Inflammatory macrophage treated with lipopolysaccharide for 1 hour (primary cell): Measurements from ENCODE around the gene SQSTM1.
"Not testable (repeated sequence)": the region's sequence is repeated elsewhere in the genome, so short reads cannot be mapped to it uniquely, and the experiment has no call there.

Source experiments
- DNase-seq, 2 donors: peaks; one replicate each; pipeline ENCODE4 v3.0.0-alpha.2; 2020 to 2022

Gene SQSTM1

DNA sequence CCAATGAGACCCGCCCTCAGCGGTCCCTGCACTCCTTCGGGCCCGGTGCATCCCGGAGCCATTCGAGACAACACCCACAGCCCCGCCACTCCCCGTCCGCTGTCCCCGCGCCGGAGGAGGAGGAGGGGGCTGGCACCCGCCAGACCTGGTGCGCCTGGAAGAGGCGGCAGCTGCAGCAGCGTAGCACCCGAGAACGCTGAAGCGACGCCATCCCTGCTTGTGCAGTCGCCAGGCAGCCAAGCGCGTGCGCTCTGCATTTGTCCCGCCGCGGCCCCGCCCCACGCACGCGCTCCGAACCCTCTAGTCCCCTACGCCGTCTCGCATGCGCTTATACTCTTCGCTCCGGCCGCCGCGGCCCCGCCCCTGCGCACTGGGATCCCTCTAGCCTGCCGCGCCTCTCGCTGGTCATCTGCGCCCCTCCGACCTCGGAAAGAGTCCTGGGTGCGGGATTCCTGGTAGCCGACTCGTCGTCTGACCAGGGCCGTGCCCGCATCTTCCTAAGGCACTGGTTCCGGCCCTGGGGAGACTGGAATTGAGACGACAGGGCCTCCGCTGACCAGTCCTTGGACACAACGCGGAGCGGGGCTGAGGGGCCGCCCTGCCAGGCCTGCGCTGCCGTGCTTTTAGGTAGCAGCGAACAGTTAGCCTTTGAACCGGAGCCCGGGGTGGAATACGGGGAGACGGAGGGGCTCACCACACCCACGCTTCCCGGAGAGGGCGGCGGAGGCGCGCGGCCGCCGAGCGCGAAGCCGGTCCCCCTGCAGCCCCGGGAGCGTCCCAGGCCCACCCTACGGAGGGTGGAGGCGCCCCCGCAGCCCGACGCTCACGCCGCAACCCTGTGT, 38.1 kb downstream of the SQSTM1 start, which contains the start of gene MRNIP:
TSS of gene MRNIP (minus strand) at position 232 of the 842 bp plus-strand sequence. CDS start at position 211, 21 bp downstream.
- DNase-seq, result peak; percentile 89 to 94

DNA sequence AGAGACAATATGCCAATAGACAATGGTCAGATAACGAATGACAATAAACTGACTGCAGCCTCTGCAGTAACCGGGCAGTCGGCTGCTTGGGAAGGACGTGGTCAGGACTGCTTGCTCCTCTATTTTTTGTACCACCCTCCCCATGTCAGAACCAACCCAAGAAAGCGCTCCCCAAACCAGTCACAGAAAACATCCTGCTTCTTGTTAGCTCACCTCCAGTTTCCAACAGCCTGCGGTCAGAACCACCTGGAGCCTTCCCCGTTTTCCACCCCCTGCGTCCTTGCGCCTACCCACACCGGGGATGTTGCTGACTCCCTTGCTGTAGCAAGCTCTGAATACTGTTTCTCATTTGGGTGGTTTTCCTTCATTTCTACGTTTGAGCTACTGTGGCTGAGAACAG, 39.6 kb downstream of the SQSTM1 start:
- DNase-seq, result no peak

DNA sequence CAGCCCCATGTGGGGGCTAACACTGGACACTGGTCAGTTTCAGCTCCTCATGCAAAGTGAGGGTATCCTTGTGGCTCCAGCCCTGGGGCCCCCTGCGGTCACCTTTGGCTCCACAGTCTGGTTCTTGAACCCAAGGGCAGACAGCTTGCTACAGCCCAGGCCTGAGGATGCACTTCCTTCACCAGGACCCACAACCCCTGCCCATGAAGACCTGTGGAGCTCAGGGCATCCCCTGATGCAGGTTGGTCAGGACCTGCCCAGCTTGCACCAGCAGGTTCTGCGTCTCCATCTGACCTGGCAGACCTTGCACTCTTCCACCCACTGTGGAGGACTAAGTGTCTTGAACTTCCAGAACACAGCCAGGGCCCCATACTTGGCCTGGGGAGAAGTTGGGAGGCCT, 41.6 kb downstream of the SQSTM1 start:
- no peak for DNase-seq

DNA sequence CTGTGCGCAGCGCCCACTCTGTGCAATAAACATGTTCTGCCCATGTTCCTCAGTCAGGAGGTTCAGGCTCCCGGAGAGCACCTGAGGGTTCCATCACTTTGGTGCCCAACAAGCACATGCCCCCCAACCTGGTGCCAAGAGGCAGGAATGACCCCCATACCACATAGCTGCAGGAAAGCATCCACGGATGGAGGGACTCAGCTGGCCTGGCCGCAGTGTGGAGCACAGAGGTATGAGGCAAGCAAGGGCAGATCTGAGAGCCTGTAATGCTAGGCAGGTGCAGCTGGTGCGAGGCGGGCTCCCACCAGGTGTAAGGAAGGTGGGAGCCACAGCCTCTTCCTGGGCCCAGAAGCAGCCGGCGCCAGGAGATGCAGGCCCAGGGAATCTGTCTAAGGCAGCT, 42.2 kb downstream of the SQSTM1 start:
- no peak for DNase-seq

DNA sequence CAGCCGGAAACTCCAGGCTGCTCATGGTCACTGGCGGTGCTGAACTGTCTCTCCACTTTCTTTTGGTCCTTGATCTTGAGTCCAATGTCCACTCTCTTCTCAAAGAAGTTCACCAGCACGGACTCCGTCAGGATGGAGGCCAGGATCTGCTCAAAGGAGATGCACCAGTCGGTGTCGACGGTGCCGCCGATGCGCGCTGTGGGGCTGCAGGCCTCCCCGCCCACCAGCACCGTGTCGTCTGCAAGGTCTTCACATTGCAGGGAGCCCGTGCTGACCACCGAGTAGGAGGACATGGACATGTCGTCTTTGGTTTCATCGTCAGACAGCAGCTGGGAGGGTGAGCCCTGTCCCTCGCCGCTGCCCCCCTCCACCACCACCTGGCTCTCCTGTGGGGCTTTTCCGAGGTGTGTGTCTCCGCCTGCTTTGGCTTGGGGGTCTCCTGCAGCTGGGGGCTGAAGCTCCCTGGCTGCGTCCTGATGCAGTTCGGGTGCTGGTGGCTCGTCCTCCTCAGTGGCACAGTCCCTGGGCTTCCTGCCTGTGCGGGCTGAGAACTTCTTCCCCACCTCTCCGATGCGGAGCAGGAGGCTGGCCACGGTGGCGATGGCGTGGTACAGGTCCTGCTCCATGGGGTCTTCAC, 42.9 kb downstream of the SQSTM1 start:
- DNase-seq, result no peak

DNA sequence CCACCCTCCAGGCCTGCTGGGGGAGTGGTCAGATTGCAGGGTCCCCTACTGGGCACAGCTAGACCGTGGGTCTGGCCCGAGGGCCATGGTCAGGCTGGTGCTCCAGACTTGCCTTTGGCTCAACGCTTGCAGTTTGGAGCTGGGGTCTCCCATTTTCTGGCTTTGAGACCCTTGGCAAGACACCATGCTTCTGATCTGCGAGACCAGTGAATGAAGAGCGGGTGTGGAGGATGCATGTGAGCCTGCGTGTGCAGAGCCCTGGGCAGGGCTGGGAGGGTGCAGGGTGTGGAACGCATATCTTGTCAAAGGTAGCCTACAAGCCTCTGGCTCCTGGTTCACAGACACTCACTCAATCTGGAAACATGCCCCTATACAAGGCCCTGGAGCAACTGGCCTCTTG, 44.0 kb downstream of the SQSTM1 start:
- DNase-seq, result no peak

DNA sequence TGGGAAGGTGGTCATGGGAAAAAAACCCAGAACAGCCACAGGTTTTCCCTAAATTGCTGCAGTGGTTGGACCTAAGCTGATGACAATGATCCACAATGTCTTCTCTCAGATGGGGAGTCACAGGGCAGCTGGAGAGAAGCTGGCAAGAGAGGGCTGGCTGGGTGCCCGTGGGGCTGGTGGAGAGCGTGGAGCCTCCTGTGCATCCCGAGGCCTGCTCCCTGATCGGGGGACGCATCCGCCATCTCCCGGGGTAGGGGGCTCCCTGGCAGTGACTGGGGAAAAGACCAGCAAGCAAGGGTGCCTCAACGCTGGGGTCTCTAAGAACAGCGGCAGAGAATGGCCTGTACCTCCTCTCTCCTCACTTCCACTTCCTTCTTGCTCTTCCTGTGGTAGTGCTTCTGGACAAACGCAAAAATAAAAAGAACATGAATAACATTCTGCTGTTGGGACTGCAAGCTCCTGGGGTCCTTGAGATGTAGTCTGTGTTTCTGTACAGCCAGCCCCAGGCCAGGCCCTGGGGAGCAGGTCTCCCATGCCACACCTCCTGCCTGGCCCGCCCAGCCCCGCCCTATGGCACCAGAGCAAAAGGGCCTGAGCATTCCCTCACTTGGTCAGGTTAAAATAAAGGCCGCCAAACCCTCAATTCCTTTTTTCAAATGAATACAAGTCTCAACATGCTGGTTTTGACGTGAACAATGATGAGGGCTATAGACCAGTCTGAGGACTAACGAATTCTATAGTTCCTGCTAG, 45.0 kb downstream of the SQSTM1 start:
- DNase-seq, result no peak

DNA sequence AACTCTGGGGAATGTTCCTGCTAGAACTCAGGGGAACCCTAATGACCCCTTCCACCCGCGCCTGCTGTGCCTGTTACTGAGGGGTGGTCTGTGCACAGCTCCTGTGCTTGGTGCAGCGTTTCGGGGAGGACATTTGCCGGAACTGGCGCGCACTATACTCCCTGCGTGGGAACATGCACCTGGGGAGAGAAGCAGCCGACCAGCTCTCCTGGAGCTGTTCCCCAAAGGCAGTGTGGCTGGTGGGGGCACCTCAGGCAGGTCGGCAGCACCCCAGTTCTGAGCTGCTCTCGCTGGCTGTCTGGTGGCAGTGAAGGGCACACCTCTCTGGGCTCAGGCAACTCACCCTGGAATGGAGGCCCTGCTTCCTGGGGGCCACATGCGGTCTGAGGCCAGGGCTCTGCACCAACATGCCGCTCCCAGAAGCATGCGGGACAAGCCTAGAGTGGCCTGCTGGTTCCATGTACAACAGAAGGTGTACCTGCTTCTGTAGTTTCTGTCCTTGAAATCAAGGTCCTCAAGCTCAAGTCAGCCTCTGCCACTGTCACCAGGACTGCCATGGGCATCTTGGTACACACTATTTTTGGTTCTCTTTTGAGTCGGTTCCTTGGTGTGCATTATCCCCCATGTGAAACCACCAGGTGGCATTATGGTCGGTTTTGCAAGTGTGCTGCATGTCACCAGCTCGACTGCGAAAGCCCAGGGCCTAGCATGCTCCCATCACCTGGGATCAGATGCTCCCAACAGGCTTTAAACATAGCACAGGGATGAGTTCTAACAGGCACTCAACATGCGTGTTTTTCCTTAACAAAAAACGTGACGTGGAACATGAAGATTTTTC, 45.8 kb downstream of the SQSTM1 start:
- no peak for DNase-seq

DNA sequence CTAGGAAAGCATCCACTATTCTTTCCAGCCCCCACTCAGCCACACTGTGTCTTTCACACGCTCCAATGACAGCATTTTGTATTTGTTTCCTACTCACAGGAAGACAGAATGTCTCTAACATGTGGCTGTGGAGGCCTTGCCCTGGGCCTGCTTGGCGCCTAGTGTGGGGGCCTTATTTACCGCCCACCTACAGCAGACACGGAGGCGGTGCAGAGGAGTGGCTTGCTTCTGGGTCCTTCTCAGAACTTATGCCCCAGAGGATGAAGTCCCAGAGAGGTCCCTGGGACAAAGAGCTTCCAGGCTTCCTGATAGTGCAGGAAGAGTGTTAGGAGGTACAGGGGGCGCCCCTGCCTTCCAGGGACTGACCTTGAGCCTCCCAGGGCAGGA, 46.4 kb downstream of the SQSTM1 start:
- no peak for DNase-seq

DNA sequence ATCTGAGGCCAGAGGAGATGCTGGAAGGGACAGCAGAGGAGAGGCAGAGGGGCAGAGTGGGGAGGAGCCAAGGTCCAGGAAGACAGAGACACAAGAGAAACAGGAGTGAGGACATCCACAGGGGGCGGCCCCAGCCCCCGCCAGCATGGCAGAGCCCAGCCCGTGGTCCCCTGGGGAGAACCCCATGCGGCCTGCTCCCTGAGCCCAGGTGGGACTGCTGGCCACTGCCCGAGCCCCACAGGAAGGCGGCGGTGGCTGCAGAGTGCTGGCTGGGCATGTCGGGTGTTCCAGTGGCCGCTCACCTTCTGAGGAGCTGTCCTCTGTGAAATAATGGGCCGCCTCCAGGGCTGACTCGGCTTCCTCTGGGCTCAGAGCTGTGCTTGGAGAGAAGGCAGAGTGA, 46.8 kb downstream of the SQSTM1 start:
- no peak for DNase-seq

DNA sequence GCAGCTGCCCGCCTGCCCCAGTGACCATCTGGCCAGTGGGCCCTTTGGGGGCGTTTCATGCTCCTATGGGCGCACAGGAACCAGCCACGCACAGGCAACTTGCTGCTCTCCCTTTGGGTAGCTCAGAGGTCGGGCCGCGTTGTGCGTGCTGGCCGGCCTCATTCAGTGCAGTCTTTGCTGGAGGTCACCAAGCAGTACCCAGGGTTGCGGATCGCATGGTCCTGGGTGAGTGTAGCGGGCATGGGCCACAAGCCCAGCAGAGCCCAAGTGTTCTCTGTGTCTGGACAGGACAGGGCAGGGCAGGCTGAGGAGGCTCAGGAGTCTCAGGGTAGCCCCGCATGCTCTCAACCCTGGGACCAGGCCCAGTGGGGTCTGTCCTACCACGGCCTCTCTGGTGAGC, 47.8 kb downstream of the SQSTM1 start:
- DNase-seq, result no peak

DNA sequence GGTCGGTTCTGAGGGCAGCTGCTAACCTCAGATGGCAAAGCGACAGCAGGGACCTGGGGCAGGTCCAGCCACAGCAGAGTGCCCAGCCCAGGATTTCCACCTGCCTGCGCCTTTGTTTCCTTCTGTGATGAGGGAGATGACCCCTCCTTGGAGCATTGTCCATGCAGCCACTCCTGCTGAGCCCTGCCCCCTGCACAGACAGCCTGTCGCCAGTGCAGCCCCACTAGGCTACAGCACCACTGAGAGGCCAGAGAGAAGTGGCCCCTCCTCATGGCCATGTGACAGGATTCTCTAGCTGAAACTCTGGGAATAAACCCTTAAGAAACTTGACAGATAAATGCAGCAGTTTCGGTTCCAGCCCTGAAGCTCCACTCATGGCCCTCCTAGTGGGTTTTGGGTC, 48.4 kb downstream of the SQSTM1 start:
- no peak for DNase-seq

DNA sequence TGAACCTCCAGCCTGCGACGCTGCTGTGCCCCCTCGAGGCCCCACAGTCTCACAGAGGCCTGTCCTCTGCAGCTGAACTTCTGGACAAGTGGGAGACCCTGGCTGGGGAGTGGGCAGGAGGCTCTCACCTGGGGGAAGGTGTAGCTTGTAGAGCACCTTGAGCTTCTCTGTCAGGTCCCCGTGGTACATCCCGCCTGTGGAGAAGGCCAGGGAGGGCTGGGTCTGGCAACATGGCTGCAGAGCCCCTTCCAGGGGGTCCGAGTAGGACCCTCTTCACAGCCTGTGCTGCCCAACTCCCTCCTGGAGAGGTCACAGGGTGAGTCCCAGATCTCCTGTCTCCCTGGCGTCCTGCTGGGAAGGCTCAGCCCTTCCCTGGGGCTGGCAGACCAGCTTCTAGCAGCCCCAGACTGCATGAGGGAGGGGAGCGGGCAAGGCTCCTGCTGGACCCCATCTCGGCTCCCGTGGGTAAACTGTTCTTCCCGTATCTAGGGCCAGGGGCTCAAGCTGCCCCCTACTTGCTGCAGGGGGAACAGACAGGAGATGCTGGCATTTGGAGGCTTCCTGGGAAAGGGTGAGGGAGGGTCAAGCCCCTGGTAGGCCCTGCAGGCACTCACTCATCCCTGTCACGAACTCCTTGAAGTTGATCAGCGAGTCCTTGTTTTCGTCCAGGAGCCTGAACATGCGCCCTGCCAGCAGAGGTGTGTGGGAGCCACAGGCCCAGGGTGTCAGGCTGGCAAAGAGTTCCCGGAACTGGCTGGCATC, 49.1 kb downstream of the SQSTM1 start:
- no peak for DNase-seq

DNA sequence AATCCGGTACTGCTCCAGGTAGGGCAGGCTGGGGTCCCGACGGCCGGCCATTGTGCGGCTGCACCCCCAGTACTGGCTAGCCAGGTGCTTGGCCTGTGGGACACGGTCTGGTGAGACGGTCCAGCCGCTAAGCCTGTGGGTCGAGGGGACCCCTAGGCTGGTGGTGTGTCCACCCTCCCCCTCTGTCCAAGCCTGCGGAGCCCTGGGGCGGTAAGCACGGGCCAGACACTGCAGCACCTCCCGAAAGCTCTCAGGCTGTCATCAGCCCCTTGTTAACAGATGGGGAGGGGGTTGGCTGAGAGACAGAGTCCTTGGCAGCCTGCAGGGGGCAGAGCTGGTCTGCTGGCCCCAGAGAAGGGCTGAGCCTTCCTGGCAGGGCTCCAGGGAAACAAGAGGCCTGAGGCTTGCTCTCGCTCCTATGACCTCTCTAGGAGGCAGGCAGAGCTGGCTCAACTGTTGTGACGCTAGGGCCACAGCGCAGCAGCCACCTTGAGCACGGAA, 49.7 kb downstream of the SQSTM1 start:
- no peak for DNase-seq

DNA sequence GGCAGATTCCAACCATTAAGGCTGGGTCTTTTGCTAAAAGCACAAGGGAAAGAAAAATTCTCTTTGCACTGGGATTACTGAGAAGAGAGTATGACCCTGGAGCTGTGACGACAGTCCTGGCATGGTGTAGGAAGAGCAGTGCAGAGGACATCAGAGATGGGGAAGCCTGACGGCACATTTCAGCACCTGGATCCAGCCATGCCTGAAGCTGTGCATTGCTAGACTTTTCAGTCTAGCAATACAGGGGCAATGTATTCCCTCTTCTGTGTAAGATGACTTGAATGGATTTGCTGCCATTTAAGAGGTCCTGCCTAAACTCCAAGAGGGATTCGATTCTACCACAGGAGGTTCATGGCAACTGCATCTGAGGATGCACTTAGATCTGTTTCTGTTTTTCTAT, 50.2 kb downstream of the SQSTM1 start:
- no peak for DNase-seq

DNA sequence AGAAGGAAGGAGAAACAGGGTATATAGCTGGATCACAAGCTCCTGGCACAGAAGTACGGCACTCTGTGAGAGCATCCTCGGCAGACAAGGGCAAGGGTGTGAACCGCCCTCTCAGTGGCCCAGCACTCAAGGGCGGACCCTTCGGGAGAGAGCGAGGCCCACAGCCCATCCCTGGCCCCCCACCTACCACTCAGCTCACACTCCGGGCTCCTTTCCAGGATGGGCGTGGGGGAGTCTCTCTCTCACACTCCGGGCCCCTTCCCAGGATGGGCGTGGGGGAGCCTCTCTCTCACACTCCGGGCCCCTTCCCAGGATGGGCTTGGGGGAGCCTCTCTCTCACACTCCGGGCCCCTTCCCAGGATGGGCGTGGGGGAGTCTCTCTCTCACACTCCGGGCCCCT, 50.8 kb downstream of the SQSTM1 start:
- DNase-seq, result not testable (repeated sequence)

DNA sequence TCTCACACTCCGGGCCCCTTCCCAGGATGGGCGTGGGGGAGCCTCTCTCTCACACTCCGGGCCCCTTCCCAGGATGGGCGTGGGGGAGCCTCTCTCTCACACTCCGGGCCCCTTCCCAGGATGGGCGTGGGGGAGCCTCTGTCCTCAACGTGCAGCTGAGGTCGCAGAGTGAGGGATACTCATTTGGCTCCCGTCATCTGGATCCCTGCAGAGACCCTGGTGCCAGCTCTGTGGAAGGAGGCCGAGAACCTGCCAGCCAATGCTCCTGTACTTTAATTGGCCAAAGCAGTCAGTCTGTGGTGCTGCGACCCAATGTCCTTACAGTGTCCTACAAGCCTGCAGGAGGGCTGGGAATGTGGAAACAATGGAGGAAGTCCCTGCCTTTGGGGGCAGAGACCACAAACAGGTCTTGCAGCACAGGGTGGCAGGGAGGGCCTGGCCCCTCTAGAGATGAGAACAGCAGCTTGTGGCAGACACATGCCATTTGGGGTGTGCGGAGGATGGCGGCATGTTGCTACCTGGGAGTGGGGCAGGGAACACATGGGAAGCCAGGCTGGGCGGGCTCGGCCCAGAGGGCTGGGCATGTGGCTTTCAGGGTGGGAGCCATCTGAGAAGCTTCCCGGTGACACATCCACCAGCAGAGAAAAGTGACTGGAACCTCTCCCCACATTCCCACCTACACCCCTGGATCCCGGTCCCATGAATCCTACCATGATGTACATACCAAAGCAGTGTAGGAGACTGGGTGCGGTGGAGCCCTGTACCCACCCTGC, 51.5 kb downstream of the SQSTM1 start:
- no peak for DNase-seq

DNA sequence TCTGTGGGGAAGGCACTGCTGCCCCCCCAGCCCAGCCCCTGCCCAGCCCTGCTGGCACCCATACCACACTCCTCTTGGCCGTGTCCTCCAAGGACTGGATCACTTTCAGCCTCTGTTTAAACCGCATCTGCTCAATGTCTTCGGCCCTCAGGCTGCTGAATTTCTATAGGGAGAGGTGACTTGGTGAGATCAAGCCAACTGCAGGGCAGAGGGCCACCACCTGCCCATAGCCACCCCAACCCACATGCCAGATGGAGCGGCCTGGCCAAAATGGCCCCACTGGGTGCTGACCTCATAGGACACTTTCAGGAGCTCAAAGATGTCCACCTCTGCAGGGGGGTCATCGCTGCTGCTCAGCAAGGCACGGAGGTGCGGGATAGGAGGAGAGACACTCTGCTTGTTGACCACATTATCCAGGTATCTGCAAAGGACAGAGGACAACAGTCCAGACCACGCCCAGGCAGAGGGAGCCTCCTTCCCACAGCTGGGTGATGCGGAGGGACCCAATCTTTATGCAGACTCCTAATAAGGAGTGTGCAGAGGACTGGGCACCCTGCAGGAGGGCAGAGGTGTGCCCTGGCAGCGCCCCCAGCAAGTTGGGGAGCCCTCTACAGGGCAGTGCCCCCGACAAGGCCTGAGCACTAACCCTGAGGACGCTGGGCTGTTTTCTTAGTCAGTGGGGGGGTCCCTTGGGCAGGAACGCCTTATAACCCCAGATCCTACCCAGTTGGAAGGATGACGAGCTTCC, 52.3 kb downstream of the SQSTM1 start:
- no peak for DNase-seq

DNA sequence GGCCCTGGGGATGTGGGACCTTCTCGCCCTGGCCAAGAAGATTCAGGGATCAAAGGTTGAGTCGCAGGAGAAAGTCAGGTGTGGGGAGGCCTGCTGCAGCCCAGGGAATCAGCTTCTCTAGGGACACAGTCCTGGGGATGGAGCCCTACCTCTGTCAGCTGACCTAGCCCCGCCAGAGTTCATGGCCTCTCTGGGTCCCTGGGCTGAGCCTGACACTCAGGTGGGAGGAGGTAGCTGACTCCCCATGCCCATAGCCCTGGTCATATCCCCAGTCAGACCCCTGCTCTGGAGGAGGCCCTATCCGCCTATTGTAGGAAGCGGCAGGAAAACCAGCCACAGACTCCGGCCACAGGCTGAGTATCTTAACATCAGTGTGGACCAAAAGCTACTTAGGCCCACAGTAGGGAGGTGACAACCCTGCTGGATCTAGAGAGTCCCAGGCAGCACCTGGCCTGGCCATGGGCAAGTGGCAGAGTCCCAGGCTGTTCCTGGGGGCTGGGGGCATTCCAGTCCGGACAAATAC, 52.9 kb downstream of the SQSTM1 start:
- no peak for DNase-seq

DNA sequence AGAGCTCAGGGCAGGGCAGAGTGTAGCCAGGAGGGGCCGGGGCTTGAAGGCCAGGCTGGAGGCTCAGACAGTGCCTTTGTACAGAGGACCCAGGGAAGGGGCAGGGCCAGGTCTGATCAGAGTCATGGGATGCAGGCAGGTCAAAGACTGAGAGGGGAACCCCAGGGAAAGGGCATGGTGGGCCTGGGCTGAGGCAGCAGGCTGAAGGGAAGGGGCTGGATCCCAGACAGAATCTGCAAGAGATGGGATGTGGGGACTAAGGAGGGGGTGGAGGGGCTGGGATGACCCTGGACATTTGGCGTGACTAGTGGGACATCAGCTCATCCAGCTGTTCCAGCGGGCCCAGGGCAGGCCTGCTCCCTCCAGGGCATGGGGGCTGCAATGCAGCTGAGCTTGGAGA, 53.4 kb downstream of the SQSTM1 start:
- no peak for DNase-seq
